ENCODE results near the gene ROBO1. TPM values are rescaled to one million over a fixed set of nuclear protein-coding genes. Genes with fewer than 3 reads are reported as not detected.

ROBO1 gene
- total RNA-seq, 2 donors from 2014 or later: 0.12 TPM; not detected in 1

DNA sequence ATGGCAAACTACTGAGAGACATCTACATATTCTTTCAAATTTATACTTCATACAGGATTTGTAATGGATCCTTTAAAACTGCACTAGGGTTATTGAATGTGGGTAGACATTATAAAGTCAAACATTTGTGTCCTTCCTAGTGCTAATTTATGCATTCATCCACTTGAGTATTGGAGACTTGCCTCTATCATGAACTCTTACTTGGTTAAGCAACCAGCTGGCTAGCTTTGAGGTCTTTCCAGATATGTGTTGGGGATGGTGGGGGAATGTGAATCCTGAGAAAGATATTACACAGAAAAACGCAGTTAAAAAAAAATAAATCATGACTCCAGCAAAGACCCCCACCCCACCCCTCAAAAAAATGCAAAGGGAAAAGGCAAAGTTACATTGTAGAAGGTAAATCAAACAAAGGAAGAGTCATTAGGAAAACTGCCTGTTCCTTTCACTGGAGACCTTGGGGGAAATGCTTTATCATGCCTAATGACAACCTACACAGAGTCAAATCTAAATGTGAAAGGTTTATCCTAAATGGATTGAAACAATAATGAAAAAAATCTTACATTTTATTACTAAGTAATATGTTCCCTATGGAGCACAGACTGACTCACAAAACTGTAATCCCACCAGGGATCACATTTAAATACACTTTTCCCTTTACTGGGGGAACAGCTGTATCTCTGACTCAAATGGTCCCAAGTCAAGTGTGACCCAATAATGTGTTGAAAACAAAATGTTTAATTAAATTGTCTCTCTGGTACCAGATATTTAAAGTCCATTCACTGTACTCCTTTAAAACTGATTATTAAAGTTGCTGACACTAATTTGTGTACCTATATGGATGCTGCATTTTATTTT is 522.3 kb downstream of the ROBO1 start:
- Mint-ChIP-seq H3K27ac (no peak overlapping the region), H3K9me3 (peaks cover 11 to 12% of the 10 kb centered on the region in 2 donors), H3K36me3 (no peaks in the 10 kb centered on the region)
- ATAC-seq (no peak), DNase-seq (ENCODE audit: low spot score in 2 of 2) (no peak)

DNA sequence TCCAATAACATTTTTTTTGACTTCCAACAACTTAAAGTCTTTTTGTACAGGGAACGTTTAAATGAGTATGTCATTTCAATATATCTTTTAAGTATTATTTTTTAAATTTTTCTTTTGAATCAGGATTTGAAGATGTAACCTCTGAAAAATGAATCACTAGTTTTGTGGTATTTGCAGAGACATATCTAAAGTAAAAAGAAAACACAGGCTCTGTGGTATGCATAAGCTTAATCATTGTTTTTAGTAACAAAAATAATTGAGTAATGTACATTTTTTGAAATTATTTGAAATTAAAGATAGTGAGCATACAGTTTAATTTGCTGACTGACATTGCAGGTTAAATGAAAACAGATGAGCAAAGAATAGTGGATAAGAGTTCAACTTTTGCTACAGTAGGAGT is 531.3 kb downstream of the ROBO1 start:
- DNase-seq (ENCODE audit: low spot score in 2 of 2) (no peak), ATAC-seq (no peak)
- Mint-ChIP-seq H3K36me3 (no peaks in the 10 kb centered on the region), H3K27ac (no peak overlapping the region), H3K9me3 (peaks cover 13 to 15% of the 10 kb centered on the region in 2 donors)

DNA sequence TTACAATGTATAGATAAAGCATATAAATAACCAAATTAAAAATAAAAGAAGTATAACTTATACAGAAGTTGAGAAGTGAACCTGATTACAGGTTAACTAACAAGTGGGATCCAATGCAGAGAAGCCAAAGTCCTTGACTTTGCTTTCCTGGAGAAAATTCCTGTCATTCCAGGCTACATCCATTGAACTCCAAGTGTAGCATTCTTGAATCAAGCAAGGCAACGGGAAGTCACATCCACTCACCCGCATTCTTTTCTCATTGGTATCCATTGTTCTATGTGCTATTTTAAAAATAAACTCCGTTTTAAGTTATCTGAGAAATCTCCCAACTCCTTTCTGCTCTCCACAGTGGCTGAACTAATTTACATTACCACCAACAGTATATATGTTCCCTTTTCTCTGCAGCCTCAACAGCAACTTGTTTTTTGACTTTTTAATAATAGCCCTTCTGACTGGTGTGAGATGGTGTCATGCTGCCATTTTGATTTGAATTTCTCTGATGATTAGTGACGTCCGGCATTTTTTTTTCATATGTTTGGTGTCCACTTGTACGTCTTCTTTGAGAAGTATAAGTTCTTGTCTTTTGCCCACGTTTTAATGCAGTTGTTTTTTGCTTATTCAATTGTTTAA is 534.3 kb downstream of the ROBO1 start:
- H3K9me3 Mint-ChIP-seq: peaks cover 14 to 23% of the 10 kb centered on the region in 2 donors
- DNase-seq (ENCODE audit: low spot score in 2 of 2) (no peak), ATAC-seq (no peak)
- no peaks in the 10 kb centered on the region for H3K36me3 Mint-ChIP-seq
- no peak overlapping the region for H3K27ac Mint-ChIP-seq

DNA sequence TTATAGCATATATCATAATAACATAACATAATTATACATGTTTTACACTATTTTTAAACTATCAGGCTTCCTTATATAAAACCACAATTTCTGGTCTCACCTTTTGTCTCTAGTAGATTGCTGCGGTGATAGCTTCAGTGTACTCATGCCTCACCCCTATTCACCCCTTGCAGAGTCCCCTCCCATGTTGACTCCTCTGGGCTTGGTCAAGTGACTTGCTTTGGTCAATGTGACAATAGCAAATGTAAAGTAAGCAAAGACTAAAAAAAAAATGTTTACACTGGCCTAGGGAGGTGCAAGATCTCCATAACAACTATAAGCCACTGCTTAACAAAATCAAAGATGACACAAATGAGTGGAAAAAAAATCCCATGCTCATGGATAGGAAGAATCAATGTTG is 537.5 kb downstream of the ROBO1 start:
- H3K9me3 Mint-ChIP-seq: peaks cover 20 to 37% of the 10 kb centered on the region in 2 donors
- no peak for ATAC-seq
- no peaks in the 10 kb centered on the region for H3K36me3 Mint-ChIP-seq
- no peak overlapping the region for H3K27ac Mint-ChIP-seq
- no peak for DNase-seq (ENCODE audit: low spot score in 2 of 2)

DNA sequence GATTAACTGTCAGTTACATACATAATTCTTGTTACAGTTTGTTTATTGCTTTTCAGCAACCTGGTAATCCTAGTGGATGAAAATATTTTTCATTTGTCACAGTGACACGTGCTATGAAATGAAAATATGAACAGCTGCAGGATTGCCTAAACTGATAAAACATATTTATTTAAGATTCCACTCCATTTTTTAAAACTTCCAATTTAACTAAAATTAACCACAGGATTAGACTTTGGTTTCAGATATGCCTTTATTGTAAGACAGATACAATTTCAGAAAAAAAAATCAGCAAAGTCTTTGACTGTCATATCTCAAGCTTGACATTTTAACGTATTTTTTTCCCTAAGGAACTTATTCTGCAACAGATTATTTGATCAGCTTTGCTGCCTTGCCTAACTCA is 550.7 kb downstream of the ROBO1 start:
- Mint-ChIP-seq H3K36me3 (no peaks in the 10 kb centered on the region), H3K9me3 (peaks cover 4 to 9% of the 10 kb centered on the region in 2 donors), H3K27ac (no peak overlapping the region)
- DNase-seq (ENCODE audit: low spot score in 2 of 2): no peak
- ATAC-seq: no peak

DNA sequence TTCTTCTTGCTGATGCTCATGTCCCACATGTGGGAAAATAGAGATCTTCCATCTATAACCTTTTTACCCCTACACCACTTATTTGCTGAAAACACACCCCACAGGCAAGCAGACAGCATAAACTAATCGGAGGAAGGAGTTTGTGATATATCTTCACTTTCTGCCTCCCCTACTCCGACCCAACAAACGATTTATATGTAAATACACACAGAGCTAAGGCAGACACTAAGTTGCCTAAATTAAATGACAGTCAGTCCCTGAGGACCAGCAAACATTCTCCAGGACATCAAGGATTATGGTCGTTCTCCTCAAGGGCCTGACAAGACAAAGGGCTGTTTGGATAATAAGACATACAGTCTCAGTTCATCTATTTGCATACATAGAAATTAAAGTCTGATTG is 552.5 kb downstream of the ROBO1 start:
- Mint-ChIP-seq H3K36me3 (no peaks in the 10 kb centered on the region), H3K27ac (no peak overlapping the region), H3K9me3 (peaks cover 0 to 2% of the 10 kb centered on the region in 2 donors)
- ATAC-seq: no peak
- DNase-seq (ENCODE audit: low spot score in 2 of 2): no peak

DNA sequence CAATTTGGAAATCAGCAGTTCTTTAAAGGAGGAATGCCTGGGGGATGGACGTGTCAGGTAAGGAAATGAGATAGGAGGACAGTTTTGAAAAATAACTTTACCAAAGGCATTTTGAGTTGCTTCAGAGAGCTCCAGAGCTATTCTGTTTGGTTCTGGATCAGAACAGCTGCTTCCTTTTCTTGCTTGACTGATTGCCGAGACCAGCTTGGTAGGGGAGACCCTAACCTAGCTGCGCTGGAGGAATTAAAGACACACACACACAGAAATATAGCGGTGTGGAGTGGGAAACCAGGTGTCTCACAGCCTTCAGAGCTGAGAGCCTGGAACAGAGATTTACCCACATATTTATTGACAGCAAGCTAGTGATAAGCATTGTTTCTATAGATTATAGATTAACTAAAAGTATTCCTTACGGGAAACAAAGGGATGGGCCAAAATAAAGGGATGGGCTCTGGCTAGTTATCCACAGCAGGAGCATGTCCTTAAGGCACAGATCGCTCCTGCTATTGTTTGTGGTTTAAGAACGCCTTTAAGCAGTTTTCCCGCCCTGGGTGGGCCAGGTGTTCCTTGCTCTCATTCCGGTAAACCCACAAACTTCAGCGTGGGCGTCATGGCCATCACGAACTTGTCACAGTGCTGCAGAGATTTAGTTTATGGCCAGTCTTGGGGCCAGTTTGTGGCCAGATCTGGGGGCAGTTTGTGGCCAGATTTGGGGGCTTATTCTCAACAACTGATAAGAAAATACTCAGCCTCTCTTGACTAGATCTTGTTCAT is 556.0 kb downstream of the ROBO1 start:
- ATAC-seq: no peak
- peaks cover 5 to 11% of the 10 kb centered on the region in 2 donors for H3K9me3 Mint-ChIP-seq
- no peaks in the 10 kb centered on the region for H3K36me3 Mint-ChIP-seq
- no peak for DNase-seq (ENCODE audit: low spot score in 2 of 2)
- H3K27ac Mint-ChIP-seq: no peak overlapping the region

DNA sequence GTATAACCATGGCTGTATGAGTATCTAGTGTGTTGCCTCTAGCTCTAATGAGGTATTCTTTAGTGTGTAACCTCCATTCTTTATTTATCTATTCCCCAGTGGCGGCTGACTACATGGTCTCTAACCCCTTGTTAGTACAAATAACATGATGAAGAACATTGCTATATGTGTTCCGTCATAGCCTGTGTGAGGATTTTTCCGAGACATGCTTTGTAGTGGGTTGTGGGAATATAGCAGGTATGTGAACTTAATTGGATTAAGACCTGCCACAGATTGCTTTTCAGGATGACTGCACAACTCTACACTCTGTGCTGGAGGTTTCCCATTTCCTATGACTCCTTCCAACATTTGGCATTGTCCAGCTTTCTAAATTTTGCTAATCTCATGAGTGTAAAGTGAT is 563.4 kb downstream of the ROBO1 start:
- H3K36me3 Mint-ChIP-seq: no peaks in the 10 kb centered on the region

DNA sequence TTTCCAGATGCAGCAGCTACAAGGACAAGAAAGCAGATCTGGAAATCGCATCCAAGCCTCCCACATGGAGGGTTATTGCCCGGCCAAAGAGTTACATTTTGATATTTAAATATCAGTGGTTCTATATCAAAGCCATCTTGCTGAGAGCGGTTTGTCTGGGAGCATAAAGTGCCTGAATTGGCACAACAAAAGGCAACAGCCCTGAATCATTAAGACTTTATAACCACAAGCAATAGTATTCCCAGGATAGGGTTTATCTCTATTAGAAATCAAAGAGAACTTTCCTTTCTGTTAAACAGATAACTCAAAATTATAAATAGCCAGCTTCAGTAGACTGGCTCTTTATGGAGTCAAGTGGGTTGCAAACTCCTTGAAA is 564.7 kb downstream of the ROBO1 start:
- Mint-ChIP-seq H3K9me3 (peaks cover 3 to 13% of the 10 kb centered on the region in 2 donors), H3K27ac (no peak overlapping the region), H3K36me3 (no peaks in the 10 kb centered on the region)
- ATAC-seq (no peak), DNase-seq (ENCODE audit: low spot score in 2 of 2) (no peak)

More for the DNA sequence above, 563.4 kb downstream of the ROBO1 start:
- Mint-ChIP-seq H3K27ac (no peak overlapping the region), H3K9me3 (peaks cover 3 to 10% of the 10 kb centered on the region in 2 donors)
- DNase-seq (ENCODE audit: low spot score in 2 of 2) (no peak), ATAC-seq (no peak)

DNA sequence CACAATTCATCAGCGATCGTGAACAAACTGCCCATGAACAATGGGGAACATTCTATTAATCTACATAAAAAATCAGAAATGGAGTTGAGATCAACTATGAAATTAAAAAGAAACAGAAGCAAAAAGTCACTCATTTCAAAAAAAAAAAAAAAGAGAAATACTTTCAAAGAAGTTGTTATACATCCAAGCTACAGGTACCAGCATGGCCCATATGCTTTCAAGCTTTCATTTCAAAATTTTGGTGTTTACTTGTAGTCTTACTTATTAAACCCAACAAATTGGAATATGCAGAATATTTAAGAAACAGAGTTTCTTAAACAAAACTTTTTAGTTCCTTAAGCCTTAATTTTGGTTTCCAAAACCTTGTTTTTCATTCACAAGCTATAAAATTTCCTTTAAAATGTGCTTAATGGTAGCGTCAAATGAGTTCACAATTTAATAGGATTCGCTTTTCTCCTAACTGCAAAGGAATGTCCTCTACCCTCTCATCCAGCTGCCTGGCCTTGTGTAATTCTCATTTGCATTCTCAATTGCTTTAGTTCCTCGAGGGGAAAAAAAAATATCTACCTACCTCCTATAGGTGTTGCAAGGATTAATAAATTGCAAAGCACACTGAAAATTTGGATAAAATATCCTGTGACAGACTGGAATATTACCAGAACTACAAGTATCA is 565.2 kb downstream of the ROBO1 start:
- H3K27ac Mint-ChIP-seq: no peak overlapping the region
- ATAC-seq (no peak), DNase-seq (ENCODE audit: low spot score in 2 of 2) (no peak)
- H3K36me3 Mint-ChIP-seq: no peaks in the 10 kb centered on the region
- H3K9me3 Mint-ChIP-seq: peaks cover 3 to 13% of the 10 kb centered on the region in 2 donors

DNA sequence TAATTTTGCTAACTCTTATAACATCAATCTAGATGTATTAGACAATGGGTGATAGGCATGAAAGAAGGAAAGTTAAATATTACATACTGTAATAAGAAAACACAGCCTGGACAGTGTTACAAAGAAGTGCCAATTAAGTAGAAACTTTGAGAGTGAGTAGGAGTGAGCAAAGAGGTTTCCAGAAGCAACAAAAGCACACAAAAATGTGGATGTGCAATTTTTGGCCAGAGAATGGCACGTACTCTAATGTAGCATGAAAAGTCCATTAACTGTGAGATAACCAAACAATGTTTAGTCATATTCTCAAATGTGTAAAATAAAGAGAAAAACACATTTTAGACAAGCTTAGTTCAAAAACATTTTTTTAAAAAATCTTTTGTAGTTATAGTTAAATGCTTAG is 567.3 kb downstream of the ROBO1 start:
- Mint-ChIP-seq H3K27ac (no peak overlapping the region), H3K36me3 (no peaks in the 10 kb centered on the region), H3K9me3 (peaks cover 11 to 23% of the 10 kb centered on the region in 2 donors)
- DNase-seq (ENCODE audit: low spot score in 2 of 2) (no peak), ATAC-seq (no peak)

DNA sequence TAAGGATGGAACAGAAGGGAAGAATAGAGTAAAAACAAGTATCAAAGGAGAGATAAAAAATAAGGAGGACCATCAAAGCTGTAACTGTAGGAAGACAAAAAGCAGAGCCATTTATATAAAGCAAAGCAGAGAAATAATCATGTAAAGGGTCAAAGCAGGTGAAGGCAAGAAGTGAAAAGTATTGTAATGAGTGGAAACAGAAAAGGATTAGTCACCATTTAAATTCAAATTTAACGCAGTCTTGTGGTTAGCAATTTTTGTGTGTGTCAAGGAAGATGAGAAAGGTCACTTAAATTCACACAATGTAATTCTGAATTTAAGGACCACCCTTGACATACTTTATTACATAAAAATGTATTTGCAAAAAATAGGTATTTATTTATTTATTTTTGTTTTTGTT is 567.8 kb downstream of the ROBO1 start:
- peaks cover 11 to 23% of the 10 kb centered on the region in 2 donors for H3K9me3 Mint-ChIP-seq
- no peak for ATAC-seq
- H3K27ac Mint-ChIP-seq: no peak overlapping the region

DNA sequence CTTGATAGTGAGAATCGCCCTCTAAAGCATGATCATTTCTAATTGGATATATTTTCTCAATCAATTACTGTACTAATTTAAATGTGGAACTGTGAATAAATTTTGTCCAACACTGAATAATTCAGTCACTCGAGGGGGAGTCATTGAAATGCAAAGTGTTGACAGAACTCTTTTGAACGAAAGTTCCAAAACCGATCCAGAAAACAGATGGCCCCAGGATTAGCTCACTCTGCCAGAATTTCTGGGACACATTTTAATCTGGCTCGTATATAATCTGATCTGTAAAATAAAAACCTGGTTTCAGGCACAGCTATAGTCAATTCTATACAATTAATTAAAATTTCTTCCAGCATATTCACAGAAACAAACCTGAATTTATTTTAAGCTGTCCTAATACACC is 580.4 kb downstream of the ROBO1 start:
- Mint-ChIP-seq H3K36me3 (no peaks in the 10 kb centered on the region), H3K9me3 (peaks cover 12 to 13% of the 10 kb centered on the region in 2 donors), H3K27ac (no peak overlapping the region)
- no peak for ATAC-seq
- DNase-seq (ENCODE audit: low spot score in 2 of 2): no peak

More for the DNA sequence above, 567.8 kb downstream of the ROBO1 start:
- DNase-seq (ENCODE audit: low spot score in 2 of 2): no peak
- H3K36me3 Mint-ChIP-seq: no peaks in the 10 kb centered on the region

DNA sequence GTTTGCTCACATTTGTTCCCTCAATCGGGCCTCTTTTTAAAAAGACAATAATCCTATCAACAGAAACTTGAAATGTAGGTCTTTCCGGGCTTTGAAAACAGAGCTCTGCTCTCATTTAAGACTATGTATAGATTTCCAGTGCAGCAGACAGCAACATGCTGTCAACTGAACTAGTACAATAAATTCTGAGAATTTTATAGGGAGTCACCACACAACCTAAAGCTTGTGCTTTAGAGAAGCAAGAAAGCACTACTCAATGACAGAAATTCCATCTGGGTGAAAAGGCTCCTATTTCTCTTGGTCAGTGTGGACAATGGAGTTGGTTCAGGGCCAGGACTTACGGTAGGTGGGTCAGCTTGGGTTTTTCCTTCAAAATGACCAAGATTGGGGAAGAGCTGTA is 583.5 kb downstream of the ROBO1 start:
- H3K27ac Mint-ChIP-seq: no peak overlapping the region
- no peaks in the 10 kb centered on the region for H3K36me3 Mint-ChIP-seq
- DNase-seq (ENCODE audit: low spot score in 2 of 2) (no peak), ATAC-seq (no peak)
- peaks cover 13% of the 10 kb centered on the region in 2 donors for H3K9me3 Mint-ChIP-seq

DNA sequence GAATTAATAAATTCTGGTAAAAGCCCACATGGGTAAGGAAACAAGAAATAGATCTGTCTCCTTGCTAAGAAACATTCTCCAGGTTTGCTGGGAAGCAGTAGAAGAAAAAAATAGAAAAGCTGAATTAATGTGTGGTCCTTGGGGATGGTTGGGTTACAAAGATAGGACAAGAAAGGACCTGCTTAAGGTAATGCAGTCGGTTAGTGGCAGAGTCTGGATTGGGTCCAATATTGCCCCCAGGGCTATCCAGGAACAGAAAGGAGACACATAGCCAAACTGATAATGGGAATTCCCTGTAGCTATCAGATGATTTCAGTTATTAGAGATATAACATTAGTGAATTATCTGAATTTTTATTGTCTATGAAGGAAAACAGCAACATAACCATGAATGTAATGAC is 584.3 kb downstream of the ROBO1 start:
- DNase-seq (ENCODE audit: low spot score in 2 of 2) (no peak), ATAC-seq (no peak)
- peaks cover 13% of the 10 kb centered on the region in 2 donors for H3K9me3 Mint-ChIP-seq
- no peak overlapping the region for H3K27ac Mint-ChIP-seq
- no peaks in the 10 kb centered on the region for H3K36me3 Mint-ChIP-seq

DNA sequence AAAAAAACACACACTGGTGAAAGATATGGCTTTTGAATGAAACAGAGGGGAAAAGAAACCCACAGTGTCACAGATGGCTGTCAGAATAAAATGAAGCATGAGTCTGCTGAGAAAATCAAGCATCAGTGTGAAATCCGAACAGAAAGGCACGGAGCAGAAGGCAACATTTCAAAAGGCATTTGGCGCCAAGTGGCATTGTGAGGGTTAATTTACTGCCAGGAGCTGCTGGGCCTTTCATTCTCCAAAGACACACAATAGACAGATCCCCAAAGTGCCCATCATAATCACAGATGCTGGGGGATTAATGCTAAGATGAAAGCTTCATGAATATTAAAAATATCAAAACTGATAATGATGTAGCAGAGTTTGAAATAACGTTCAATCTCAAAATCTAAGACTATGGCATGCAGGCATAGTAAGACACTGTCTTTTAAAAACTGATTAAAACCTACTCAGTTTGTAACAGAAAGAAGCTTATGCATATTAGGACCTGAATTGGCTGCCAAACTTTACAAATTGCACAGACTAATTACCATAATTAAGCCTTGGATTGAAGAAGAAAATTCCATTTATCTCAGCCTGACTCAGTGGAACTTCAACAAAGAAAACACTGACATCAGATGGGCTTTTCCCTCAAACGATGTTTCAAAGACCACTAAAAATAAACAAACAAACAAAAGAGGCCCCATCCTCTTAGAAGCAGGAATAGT is 589.2 kb downstream of the ROBO1 start:
- DNase-seq (ENCODE audit: low spot score in 2 of 2) (no peak), ATAC-seq (no peak)
- Mint-ChIP-seq H3K9me3 (peaks cover 3 to 7% of the 10 kb centered on the region in 2 donors), H3K36me3 (peaks cover 0 to 5% of the 10 kb centered on the region in 2 donors), H3K27ac (no peak overlapping the region)
